EH (cell line): ENCODE measurements around the gene TMEM115.
"Not testable (repeated sequence)": the region's sequence is repeated elsewhere in the genome, so short reads cannot be mapped to it uniquely, and the experiment has no call there.

ENCODE experiments used
- DNase-seq: peaks from one replicate; pipeline ENCODE4 v3.0.0-alpha.2; 2015; ENCODE audit warnings: low read depth

Gene TMEM115

DNA sequence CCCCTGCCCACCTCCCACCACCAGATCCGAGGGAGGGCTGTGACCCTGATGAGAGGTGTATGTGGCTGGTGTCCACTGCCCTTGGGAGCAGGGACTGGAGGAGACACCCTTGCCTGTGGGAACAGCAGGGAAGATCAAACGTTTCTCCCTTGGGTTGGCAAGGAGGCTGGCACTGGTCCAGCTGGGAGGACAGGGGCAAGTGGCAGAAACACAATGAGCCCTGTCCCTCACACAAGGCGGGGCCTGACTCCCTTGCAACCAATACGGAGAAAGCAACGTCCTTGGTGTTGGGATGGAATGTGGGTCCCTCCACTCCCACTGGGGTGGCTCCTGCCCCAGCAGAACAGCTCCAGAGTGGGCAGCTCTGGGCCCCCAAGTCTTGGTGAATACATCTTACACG, 42.0 kb downstream of the TMEM115 start:
- DNase-seq = no peak

DNA sequence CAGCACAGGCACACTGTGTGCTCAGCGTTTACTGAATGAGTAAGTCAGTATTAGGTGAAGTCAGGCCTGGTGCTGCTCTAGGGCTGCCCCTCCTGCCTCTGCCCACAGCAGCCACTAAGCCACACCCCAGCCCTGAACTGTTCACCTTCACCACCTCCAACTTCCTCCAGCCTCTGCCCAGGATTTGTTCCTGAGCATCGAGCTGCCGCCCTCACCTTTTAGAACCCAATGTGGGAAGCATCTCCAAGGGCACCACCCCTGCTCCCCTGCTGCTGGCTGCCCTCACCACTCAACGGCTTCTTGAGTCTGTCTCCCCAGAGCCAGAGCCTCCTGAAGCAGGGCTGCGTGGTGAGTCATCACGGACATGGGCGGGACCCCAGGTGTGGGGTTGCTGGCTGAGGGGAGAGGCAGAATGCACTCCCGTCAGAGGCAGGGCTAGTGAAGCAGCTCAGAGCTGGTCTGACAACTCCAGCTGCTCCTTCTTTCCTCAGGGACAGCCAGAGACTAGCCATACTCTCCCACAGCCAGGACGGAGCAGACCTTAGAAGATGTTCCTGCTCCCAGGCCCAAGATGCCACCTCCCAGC, 42.6 kb downstream of the TMEM115 start:
- no peak for DNase-seq

DNA sequence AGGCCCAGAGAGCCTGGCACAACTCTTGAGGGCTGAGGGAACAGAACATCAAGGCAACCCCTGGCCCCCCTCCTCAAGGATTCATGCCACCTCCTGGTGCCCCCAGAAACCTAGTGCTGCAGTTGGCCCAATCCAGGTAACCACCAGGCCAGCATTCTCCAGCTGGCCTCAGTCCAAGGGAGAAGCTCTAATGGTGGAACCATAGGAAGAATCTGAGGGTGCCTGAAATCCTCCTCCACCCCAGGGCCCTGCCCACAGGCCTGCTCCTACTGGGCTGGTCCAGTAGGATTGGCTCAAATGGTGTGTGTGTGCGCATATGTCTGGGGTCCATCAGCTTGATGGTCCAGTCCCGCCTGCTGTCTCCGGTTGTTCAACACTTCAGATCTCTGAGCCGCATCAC, 44.5 kb downstream of the TMEM115 start:
- DNase-seq = no peak

DNA sequence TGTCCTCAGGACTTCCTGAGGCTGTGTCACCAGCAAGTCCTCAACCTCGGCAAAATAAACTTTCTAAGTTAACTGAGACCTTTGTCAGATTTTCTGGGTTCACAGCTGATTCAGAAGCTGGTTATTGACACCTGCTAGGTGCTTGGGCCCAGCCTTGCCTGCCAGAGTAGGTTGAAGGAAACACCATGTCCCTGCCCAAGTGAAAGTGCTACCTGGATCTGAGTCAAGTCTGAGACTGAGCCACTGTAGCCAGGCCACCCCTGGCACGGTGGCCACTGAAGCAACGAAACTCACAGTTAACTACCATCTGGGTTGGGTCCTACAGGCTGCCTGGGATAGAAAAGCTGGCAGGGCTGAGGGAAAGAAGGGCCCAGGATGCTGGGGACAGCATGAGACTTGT, 45.0 kb downstream of the TMEM115 start:
- no peak for DNase-seq

DNA sequence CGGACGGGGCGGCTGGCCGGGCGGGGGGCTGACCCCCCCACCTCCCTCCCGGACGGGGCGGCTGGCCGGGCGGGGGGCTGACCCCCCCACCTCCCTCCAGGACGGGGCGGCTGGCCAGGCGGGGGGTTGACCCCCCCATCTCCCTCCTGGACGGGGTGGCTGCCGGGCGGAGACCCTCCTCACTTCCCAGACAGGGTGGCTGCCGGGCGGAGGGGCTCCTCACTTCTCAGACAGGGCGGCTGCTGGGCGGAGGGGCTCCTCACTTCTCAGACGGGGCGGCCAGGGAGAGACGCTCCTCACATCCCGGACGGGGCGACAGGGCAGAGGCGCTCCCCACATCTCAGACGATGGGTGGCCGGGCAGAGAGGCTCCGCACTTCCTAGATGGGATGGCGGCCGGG, 47.3 kb downstream of the TMEM115 start:
- DNase-seq = not testable (repeated sequence)
